GM15510 (cell line): ENCODE data around the gene MFAP1.

Experiments used
- POLR2A ChIP-seq: IDR thresholded peaks from 3 replicates; pipeline ENCODE4 v1.6.1; 2011; ENCODE audit warnings: borderline replicate concordance; ENCODE audit not compliant: insufficient read length; ENCODE audit errors: extremely low read depth

The MFAP1 gene

DNA sequence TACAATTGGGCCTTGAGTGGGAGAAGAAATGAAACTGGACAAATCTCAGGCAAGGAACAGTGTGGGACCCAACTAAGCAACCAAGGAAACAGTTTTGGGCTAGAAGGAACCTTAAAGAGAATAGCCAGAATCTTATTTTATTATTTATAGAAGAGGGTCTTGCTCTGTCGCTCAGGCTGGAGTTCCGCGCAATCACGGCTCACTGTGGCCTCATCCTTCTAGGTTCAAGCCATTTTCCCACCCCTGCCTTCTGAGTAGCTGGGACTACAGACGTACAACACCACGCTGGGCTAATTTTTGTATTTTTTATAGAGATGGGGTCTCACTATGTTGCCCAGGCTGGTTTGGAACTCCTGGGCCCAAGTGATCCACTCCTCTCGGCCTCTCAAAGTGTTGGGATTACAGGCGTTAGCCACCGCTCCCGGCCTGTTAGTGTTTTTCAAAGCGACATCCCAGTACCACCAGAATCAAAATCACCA, 1.6 kb upstream of the MFAP1 start:
- no peak for TF ChIP-seq POLR2A

DNA sequence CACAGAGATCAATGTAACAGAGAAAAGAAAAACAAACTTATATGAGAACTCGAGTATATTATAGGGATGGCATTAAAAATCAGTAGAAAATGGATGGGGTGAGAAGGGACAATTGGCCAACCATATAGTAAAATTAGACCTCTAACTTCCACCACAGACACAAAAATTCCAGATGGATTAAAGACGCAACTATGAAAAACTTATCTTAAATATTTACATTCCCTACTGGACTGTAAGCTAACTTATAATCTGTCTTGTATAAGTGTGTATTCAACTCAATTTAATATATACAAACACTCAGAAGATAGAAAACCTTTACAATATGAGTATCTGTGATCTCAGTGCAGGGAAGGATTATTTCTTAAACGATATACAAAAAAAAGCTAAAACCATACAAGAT, 3.0 kb downstream of the MFAP1 start:
- no peak for TF ChIP-seq POLR2A

DNA sequence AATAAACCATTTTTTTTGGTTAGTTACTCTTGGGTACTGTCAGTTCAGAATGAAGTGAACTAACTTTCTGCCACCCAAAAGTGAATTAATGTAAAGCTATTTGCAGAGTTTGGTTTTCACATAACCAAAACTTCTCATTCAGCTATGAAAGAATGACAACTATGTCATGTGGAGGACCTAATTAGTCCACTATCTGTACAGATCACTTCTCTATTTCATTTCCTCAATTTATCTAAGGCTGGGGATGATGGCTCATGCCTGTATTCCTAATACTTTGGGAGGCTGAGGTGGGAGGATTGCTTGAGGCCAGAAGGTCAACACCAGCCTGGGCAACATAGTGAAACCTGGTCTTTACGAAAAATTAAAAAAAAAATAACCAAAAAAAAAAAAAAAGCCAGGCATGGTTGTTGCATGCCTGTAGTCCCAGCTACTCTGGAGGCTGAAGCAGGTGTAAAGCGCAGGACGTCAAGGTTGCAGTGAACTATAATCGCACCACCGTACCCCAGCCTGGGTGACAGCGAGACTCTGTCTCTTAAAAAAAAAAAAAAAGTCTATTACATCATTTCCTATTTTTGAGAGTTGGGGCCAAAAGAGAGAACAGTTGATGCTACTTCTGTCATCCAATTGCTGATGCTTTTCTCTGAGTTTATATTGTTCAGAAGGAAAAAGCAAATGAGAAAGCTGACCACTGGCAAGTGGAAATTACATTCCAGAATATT, 15.4 kb downstream of the MFAP1 start:
- TF ChIP-seq POLR2A = no peak

DNA sequence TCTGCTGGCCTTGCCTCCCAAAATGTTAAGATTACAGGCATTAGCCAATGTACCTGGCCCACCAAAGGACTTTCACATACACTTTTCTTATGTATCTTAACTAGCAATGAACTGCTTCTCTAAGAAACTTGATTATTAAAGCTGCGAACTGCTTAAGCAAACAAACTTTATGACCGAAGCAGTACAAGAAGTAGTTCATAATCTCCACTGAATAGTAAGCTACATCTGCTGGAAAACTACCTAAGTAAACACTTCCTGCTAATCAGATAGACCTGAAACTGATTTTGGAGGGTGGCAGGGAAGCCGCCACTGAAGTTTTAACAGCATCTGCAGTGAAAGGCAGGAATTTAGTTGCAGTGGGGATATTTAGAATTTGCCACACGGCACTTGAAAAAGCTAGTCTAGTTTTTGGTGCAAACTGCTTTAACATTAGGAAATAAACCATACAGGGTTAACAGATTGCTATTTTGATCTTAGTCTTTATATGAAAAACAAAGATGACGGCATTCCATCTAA, 16.0 kb downstream of the MFAP1 start:
- TF ChIP-seq POLR2A = no peak

DNA sequence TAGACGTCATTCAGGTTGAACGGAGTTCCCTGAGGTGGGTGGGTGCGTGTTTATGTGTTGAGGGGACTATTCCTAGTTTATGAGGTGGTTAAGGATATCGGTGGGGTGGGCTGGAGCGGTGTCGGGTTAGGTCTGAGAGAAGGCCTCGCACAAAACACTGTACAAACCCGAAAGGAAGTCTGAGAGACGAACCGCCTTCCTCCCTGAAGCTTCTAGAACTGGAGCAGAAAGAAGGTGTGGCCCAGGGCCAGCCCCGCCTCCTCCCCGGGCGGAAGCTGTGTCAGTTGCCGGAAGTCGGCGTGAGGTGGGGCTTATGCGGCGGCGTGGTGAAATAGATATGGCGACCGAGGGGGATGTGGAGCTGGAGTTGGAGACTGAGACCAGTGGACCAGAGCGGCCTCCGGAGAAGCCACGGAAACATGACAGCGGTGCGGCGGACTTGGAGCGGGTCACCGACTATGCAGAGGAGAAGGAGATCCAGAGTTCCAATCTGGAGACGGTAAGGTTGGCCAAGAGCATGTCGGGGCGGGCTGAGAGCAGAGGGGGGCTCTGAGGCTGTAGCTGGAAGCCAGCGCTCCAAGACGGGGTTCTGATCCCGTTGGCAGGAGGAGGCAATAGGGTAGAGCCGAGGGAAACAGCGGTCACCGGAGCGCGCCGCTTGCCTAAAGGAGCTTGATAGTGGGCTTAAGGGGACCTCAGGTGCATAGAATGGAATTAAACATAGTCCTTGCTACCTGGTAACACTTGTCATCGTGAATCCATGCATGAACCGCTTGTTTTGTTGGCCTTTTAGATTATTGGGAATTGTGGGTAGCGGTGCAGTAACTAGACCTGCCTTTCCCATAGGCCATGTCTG, 24.0 kb downstream of the MFAP1 start, which contains the start of gene HYPK:
TSS of gene HYPK (plus strand) at position 314 of the 856 bp plus-strand sequence. CDS start at position 338, 24 bp downstream.
- peak; percentile 68 for TF ChIP-seq POLR2A

DNA sequence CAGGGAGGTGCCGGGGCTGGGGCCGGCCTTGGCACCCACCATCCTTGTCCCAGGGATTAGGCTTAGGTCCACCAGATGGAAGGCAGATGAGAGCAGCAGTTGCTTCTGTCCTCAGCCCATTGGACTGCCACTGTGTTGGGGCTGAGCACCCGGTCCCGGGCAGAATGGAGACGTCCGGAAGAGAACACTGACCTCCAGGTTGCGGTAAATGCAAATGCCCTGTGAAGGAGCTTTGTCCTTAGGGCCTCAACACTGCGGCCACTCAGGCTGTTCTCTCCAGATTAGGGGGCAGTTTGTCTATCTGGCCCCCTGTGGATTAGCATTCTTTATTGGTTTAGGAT, 24.6 kb downstream of the MFAP1 start, which contains the start of gene SERINC4:
TSS of gene SERINC4 (minus strand) at position 276 of the 341 bp plus-strand sequence. CDS start at position 42, 234 bp downstream.
- no peak for TF ChIP-seq POLR2A

DNA sequence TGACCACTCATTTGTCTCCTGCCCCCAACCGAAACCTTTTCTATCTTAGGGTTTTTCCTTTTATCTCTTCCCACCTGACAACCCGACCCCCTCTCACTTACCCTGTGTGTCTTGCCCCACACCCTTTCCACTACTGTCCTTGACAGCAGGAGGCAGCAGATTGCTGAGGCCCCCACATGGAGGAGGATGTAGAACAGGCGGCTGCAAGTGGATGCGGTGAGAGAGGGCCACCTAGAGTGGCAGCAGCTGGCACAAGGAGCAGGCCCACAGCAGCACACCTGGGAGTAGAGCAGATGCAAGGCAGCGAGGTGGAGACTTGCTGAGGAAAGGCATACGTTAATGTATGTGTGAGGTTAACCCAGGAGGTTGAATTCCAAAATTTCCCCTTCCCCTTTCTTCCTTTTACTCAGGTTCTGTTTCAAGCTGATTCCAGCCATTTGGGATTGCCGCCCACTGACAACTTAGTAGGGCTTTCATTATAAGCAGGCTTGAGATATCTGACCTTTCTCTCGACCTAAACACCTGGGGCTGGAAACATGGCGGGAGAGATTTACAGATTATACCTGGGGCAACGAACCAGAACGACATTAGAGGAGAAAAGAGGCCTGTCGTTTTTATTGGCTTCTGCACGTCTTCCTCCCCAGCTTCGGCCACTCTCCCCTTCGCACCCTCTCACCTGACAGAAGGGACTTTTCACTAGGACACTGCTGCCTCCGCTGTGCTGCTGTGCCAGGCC, 25.1 kb downstream of the MFAP1 start:
- no peak for TF ChIP-seq POLR2A

DNA sequence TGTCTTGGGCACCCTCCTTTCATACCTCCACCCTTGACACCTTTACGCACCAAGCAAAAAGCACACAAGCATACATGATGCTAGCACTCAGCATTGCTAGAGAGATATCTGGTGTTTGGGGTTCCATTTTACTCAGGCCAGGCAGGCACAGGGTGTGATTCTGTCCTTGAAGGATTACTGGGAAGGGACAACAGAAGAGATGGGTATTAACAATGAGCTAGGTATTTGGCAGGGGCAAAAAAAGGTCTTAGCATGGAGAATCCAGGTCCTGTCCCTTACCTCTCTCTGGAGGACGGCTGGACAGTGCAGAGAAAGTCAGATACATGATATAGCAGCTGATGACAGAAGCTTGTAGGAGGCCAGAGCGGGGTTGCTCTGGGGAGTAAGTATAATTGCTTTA, 27.9 kb downstream of the MFAP1 start:
- no peak for TF ChIP-seq POLR2A

DNA sequence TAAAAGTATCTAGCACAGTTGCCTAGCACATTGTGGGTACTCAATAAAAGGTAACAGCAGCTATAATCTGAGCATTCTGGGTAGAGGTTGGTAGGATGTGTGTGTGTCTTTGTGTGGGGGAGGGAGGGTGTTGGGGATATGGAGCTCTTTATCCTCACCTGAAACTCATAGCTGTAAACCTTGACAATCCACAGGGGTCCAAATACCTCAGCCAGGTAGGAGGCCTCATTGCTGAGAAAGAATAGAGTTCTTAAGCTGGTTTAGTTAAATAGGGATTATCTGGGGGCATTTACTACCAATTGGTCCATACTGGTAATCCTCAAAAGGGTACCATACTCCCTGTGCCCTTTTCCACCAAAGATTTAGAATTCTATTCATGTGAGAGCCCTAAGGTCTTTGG, 28.5 kb downstream of the MFAP1 start:
- TF ChIP-seq POLR2A = no peak

DNA sequence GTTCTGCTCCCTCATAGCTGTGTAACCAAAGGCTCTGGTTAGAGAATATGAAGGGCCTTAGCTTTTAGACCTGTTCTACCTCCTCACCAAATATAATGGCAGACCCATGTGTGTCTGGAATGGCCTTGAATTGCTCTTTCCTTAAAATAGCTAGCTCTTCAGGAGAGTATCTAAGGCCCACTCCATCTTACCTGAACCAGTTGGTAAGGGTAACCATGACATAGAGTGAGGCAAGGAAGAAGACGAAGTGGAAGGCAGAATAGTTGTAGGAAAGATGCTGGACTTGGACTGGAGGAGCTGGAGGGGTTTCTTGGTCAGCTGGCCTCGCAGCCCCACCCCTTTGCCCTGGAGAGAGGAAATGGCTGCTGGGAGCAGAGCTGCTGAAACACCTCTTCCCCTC, 29.3 kb downstream of the MFAP1 start:
- no peak for TF ChIP-seq POLR2A

DNA sequence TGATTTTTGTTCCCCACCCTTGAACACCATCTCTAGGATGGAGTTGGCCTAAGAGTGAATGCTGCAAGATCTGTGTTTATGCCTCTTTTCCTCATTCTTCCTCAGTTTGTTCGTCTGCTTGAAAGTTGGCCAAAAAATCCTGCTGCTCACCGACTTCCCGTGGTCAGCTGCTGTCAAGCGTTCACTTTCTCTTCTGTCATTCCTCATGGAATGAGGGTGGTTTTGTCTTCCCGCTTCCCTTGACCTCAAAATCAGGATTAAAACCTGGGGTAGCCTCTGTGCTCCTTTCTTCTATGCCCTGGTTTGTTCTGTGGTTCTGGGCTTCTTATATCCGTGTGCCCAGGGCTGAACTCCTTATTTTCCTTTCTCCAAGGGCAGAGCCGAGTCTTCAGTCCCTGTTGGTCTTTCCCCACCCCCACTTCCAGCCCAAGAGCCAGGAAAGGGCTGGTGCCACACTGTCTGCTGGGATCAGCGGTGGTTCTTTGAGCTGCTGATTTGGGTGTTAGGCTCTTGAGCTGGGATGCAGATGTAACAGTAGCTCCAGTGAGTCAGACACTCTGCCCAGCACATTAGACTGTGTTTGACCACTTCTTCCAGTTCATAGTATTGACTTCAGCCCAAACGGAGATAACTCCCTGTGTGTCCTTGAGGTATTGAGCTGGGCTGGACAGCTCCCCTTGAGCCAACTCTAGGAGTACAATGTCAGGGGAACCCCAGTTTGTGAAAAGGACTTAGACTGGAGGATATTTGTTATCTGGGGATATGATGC, 30.0 kb downstream of the MFAP1 start:
- no peak for TF ChIP-seq POLR2A

DNA sequence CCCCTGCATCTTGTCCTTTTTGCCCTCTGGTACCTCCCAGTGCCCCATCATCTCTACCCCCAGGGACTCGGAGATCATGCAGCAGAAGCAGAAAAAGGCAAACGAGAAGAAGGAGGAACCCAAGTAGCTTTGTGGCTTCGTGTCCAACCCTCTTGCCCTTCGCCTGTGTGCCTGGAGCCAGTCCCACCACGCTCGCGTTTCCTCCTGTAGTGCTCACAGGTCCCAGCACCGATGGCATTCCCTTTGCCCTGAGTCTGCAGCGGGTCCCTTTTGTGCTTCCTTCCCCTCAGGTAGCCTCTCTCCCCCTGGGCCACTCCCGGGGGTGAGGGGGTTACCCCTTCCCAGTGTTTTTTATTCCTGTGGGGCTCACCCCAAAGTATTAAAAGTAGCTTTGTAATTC, 30.8 kb downstream of the MFAP1 start:
- TF ChIP-seq POLR2A = no peak

DNA sequence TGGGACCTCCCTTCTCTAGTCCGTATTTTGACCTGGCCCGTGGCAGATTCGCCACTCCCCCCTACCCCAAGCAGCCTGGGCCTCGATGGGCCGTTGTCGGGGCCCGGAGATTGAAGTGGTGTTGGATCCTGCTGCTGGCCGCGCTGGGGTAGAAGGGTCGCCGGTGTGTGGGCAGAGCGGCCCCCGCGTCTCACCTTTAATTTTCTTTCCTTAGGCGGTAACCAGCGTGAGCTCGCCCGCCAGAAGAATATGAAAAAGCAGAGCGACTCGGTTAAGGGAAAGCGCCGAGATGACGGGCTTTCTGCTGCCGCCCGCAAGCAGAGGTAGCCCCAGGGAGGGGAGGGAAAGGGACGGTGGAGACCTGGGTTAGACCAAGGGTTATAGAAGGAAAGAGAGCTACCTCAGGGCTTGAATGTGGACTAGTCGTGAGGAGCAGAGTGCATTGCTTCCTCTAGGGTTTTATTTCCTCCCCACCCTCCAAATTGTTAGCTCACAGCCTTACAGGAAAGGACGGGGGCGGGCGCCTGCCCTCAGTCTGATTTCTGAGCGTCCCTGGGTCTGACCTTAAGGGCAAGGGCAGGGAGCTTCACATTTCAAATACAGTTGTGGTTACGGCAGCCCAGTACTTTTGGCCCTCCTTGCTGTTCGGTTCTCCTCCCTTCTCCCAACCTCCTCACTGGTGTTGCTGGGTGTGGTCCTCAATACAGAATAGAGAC, 31.6 kb downstream of the MFAP1 start:
- no peak for TF ChIP-seq POLR2A
